ENCODE results near the gene ESPL1.

- TF ChIP-seq CTCF (optimal IDR thresholded peaks at IDR 0.05 in 1 of 3, IDR thresholded peaks at IDR 0.05 in 1 of 3, conservative IDR thresholded peaks at IDR 0.05 in 1 of 3; ENCODE audit: extremely low read depth in 1 of 3, insufficient read depth in 2 of 3, low read length in 3 of 3) (no peak), EZH2 (IDR thresholded peaks at IDR 0.05; ENCODE audit: low read length) (no peak)
Observed at GRCh38 chr12:53265783-53266182, 2.3 kb upstream of the ESPL1 start.
